ENCODE measurements around the gene INTS12. TPM values are rescaled to one million over a fixed set of nuclear protein-coding genes. Genes with fewer than 3 reads are reported as not detected.
A peak's percentile ranks its signal among the peaks of the same experiment; 100 is the strongest.

Gene INTS12
- total and polyA plus RNA-seq, 10 of the 15 experiments (the other 5 are each of a cell fraction or from before 2014, with no cell fraction given): 24.2 to 52.4 (median 37.3) TPM

- intact Hi-C loops (cut with micrococcal nuclease; ENCODE audit: unreplicated experiment): no loop called here
- FAIRE-seq: no peak
- no TSS peak for BruUV-seq (replicated peaks)
- no peak overlapping the region for H3K4me2 ChIP-seq (ENCODE audit: control insufficient read depth, insufficient read depth)
- in situ Hi-C loops (cut with MboI): no loop called here
- H3K9ac ChIP-seq (ENCODE audit: control insufficient read depth, insufficient read depth, low read length): no peak overlapping the region
- no peak overlapping the region for H2AFZ ChIP-seq (ENCODE audit: control insufficient read depth, low read depth, low read length)
- H3K4me3 ChIP-seq: no peak overlapping the region
- CTCF ChIA-PET: interaction anchor here (1.1 kb wide), 1 partner anchor 608 kb away, joined by 3 read pairs; no protein-coding TSS in a partner anchor
- H3K9me3 ChIP-seq (replicated peaks; ENCODE audit: control insufficient read depth, insufficient read depth, low read length): peaks cover 2% of the 10 kb centered on the region; the same call in 2 of the 3 replicates
- H4K20me1 ChIP-seq (ENCODE audit: control insufficient read depth, insufficient read depth): no peaks in the 10 kb centered on the region
- H3K27me3 ChIP-seq (replicated peaks in 1 of 2; ENCODE audit: control insufficient read depth in 2 of 2, insufficient read depth in 2 of 2, low read length in 1 of 2): no peaks in the 10 kb centered on the region
- no peaks in the 10 kb centered on the region for H3K79me2 ChIP-seq (ENCODE audit: control insufficient read depth, insufficient read depth, low read length)
- DNase-seq (ENCODE audit: low read depth, low spot score): no peak
- no peak for ATAC-seq
- H3K4me1 ChIP-seq (ENCODE audit: control insufficient read depth, insufficient read depth, low read length): no peaks in the 10 kb centered on the region
- POLR2A ChIA-PET: no interaction called here
- peaks cover 0 to 4% of the 10 kb centered on the region in 2 experiments; a peak in 1 of 4 replicates for H3K36me3 ChIP-seq (ENCODE audit: control insufficient read depth in 2 of 2, insufficient read depth in 2 of 2, low read length in 1 of 2)
- RAD21 ChIA-PET (ENCODE audit: unreplicated experiment): interaction anchor here (1.0 kb wide), 2 partner anchors 30 to 34 kb away, joined by 3 read pairs; no protein-coding TSS in a partner anchor
- WGBS (ENCODE audit: insufficient coverage, insufficient replicate concordance, low lambda C conversion rate, missing lambda C conversion rate): 67% methylated on average over 3 of the region's 3 CpGs
- SMC1A ChIA-PET (ENCODE audit: uncharacterized antibody, unreplicated experiment): interaction anchor here (1.2 kb wide), 2 partner anchors 19 to 33 kb away, joined by 3 read pairs; no protein-coding TSS in a partner anchor
- H3K27ac ChIP-seq (ENCODE audit: control insufficient read depth, insufficient read depth): no peak overlapping the region
- TF ChIP-seq RELB (IDR thresholded peaks at IDR 0.05; ENCODE audit: low read depth) (no peak), YBX1 (IDR thresholded peaks at IDR 0.05) (no peak), E2F8 (IDR thresholded peaks at IDR 0.05; ENCODE audit: low read depth, partially characterized antibody) (no peak), ZNF217 (IDR thresholded peaks at IDR 0.05) (no peak), REST (IDR thresholded peaks at IDR 0.05; ENCODE audit: low read depth, low read length) (no peak), TCF3 (IDR thresholded peaks at IDR 0.05; ENCODE audit: borderline replicate concordance, insufficient read depth, low read depth, low read length) (no peak), FOXK2 (IDR thresholded peaks at IDR 0.05) (no peak), MEF2A (IDR thresholded peaks at IDR 0.05; ENCODE audit: insufficient read depth, low read depth, low read length) (peak; percentile 83), CHD4 (IDR thresholded peaks at IDR 0.05) (no peak), RUNX3 (IDR thresholded peaks at IDR 0.05; ENCODE audit: low read length) (peak; percentile 40; the same call in 1 of the 2 replicates), CBX5 (IDR thresholded peaks at IDR 0.05; ENCODE audit: low read depth) (no peak), SUZ12 (IDR thresholded peaks at IDR 0.05; ENCODE audit: unreplicated experiment) (no peak), IKZF2 (IDR thresholded peaks at IDR 0.05) (no peak), IRF3 (IDR thresholded peaks at IDR 0.05) (no peak)
Observed at GRCh38 chr4:105748222-105748621, 39.7 kb upstream of the INTS12 start.
